ENCODE results near the gene CMC2.

The CMC2 gene

GRCh38 chr16:81006813-81007695 is at the start of gene CMC2, which contains the start of gene CENPN:
CMC2 (minus strand) TSS chr16:81006885; CDS start chr16:80997394, 9,491 bp downstream.
CENPN (plus strand) TSS chr16:81007214; CDS start chr16:81011940, 4,726 bp downstream.
- DNase-seq: peak; percentile 93

GRCh38 chr16:81053761-81054160 is 47.1 kb upstream of the CMC2 start:
- no peak for DNase-seq

GRCh38 chr16:81042821-81043220 is 36.1 kb upstream of the CMC2 start:
- DNase-seq: no peak

- no peak for DNase-seq
Measured at GRCh38 chr16:81041696-81042095, 35.0 kb upstream of the CMC2 start.

- no peak for DNase-seq
Measured at GRCh38 chr16:81040842-81041241, 34.2 kb upstream of the CMC2 start.

- DNase-seq: no peak
Measured at GRCh38 chr16:81040131-81040530, 33.4 kb upstream of the CMC2 start.

GRCh38 chr16:81036751-81037350 is 30.2 kb upstream of the CMC2 start:
- DNase-seq: no peak

GRCh38 chr16:81035975-81036750 is 29.5 kb upstream of the CMC2 start:
- DNase-seq: peak; percentile 29

- peak; percentile 89 for DNase-seq
Measured at GRCh38 chr16:81035398-81035974, 28.8 kb upstream of the CMC2 start, which contains the start of gene ATMIN. ATMIN (plus strand) TSS chr16:81035842; CDS start chr16:81035871, 29 bp downstream.

- no peak for DNase-seq
Measured at GRCh38 chr16:81029930-81030604, 23.4 kb upstream of the CMC2 start.

- no peak for DNase-seq
Measured at GRCh38 chr16:81026429-81026828, 19.7 kb upstream of the CMC2 start.

GRCh38 chr16:81018496-81018895 is 11.8 kb upstream of the CMC2 start:
- DNase-seq: no peak

- no peak for DNase-seq
Measured at GRCh38 chr16:81014672-81015071, 8.0 kb upstream of the CMC2 start.

- no peak for DNase-seq
Measured at GRCh38 chr16:81012974-81013373, 6.3 kb upstream of the CMC2 start.

- DNase-seq: no peak
Measured at GRCh38 chr16:81008505-81008789, 1.8 kb upstream of the CMC2 start.

- DNase-seq: peak; percentile 8
Measured at GRCh38 chr16:81006211-81006812, 373 bp downstream of the CMC2 start.

GRCh38 chr16:81005610-81006161 is 999 bp downstream of the CMC2 start:
- DNase-seq: no peak

GRCh38 chr16:81004646-81005353 is 1.9 kb downstream of the CMC2 start:
- peak; percentile 9 for DNase-seq

- DNase-seq: no peak
Measured at GRCh38 chr16:81003610-81004460, 2.9 kb downstream of the CMC2 start.

GRCh38 chr16:81003064-81003463 is 3.6 kb downstream of the CMC2 start:
- no peak for DNase-seq

Data from NCI-H2171 (cell line).